Effector memory CD4-positive, alpha-beta T cell (primary cell): ENCODE measurements around the gene POSTN.
"Not testable (repeated sequence)": the region's sequence is repeated elsewhere in the genome, so short reads cannot be mapped to it uniquely, and the experiment has no call there.

Source experiments
- DNase-seq, 3 donors: peaks; one replicate each; pipeline ENCODE4 v3.0.0-alpha.2; 2020
- H3K27ac ChIP-seq: 2 replicates; pipeline ENCODE4 v1.7.0; 2013; ENCODE audit warnings: mild to moderate bottlenecking, low read length, moderate library complexity; ENCODE audit not compliant: insufficient read depth, poor library complexity, severe bottlenecking
- H3K27me3 ChIP-seq: replicated peaks from 2 replicates; pipeline ENCODE4 v1.7.0; 2013; ENCODE audit warnings: mild to moderate bottlenecking, low read length; ENCODE audit not compliant: insufficient read depth, control insufficient read depth, poor library complexity, severe bottlenecking
- H3K36me3 ChIP-seq: 2 replicates; pipeline ENCODE4 v1.7.0; 2013; ENCODE audit warnings: mild to moderate bottlenecking, low read length, moderate library complexity; ENCODE audit not compliant: control insufficient read depth, insufficient read depth
- H3K4me1 ChIP-seq: 2 replicates; pipeline ENCODE4 v1.7.0; 2013; ENCODE audit warnings: low read length, mild to moderate bottlenecking; ENCODE audit not compliant: control insufficient read depth, insufficient read depth, poor library complexity, severe bottlenecking
- H3K4me3 ChIP-seq: 2 replicates; pipeline ENCODE4 v1.7.0; 2013; ENCODE audit warnings: low read length, low read depth, mild to moderate bottlenecking; ENCODE audit not compliant: insufficient read depth, poor library complexity, severe bottlenecking
- H3K9me3 ChIP-seq: 2 replicates; pipeline ENCODE4 v1.7.0; 2013; ENCODE audit warnings: mild to moderate bottlenecking, low read length, moderate library complexity; ENCODE audit not compliant: control insufficient read depth

Gene POSTN

DNA sequence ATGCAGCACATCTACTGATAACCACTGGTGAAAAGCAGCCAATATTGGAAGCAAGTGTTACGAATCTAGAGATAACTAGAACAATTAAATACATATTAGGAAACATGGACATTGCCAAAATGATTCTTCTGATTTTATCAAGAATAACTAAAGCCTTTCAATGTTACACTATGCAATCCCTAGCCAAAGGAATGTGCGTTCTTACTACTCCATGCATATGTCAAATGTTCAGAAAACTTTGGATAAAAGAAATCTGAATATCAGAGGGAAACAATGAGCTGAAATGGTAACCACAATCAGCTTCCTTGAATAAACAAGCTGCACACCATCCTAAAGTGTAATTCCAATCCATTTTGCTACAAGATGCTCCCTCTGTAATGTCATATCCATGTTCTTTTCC, 951 bp upstream of the POSTN start:
- Histone ChIP-seq H3K4me3 (no peak overlapping the region), H3K36me3 (no peaks in the 10 kb centered on the region), H3K4me1 (no peaks in the 10 kb centered on the region), H3K27ac (no peak overlapping the region), H3K9me3 (no peaks in the 10 kb centered on the region), H3K27me3 (no peaks in the 10 kb centered on the region)
- no peak for DNase-seq

DNA sequence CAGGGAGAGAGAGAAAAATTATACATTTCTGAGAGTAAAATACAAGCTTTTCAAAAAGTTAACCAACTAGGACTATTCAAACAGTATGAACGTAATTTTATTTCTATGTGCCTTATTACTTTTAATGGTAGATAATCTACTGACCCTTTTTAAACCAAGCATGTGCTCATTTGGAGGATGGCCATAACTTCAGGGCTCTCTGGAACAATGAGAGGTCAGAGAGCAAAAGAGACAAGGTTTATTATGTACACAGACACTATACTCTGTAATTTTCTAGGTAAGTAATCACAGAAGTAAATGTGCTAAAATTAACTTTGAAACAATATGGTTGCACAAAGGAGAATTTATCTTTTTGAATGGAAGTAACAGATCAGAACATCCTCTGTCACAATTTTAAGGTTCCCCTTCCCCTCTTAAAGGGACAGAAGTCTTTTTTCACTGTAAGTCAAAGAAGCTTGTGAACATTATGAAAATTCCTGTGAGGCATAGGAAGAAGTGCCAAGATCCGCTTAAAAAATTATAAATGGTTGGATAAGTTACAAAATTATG, 1.0 kb downstream of the POSTN start:
- no peaks in the 10 kb centered on the region for H3K27me3 ChIP-seq
- no peaks in the 10 kb centered on the region for H3K4me1 ChIP-seq
- no peak overlapping the region for H3K4me3 ChIP-seq
- H3K9me3 ChIP-seq, result no peaks in the 10 kb centered on the region
- no peak overlapping the region for H3K27ac ChIP-seq
- no peak for DNase-seq
- H3K36me3 ChIP-seq, result no peaks in the 10 kb centered on the region

DNA sequence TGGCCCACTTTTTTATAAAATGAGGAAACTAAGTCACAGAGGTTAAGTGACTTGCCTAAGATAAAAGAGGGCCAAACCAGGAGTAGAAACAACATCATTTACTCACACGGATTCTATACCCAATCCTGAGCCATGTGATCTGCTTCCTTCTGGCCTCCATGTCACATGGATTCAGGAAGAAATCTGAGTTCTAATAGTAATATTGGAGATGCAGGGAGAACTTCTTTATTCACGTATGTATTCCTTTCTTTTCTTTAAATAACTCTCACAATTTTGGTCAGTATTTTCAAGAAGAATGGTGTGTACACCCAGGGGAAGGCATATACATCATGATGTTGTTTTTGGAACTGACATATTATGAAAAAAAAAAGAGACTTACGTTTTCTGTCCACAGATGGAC, 1.8 kb downstream of the POSTN start:
- Histone ChIP-seq H3K36me3 (no peaks in the 10 kb centered on the region), H3K27me3 (no peaks in the 10 kb centered on the region), H3K9me3 (no peaks in the 10 kb centered on the region), H3K27ac (no peak overlapping the region), H3K4me1 (no peaks in the 10 kb centered on the region), H3K4me3 (no peak overlapping the region)
- no peak for DNase-seq

DNA sequence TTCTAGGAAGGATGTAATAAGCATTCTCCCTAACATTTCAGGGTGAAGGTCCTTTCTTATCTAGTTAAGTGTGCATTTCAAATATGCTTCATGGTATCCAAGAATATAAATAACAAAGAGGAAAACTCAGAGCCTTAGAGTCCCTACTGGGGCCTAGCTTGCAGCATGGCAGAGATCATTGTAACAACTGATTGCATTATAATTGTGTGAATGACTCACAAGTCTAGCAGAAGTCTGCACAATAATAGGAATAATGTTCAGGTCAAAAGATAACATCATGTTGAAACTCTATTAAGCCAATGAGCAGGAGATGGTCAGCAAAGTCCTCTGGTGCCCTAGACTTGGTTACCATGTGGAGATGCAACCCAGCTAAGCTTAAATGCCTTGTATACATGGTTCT, 3.4 kb downstream of the POSTN start:
- Histone ChIP-seq H3K27ac (no peak overlapping the region), H3K4me3 (no peak overlapping the region), H3K36me3 (no peaks in the 10 kb centered on the region), H3K9me3 (no peaks in the 10 kb centered on the region), H3K4me1 (no peaks in the 10 kb centered on the region), H3K27me3 (no peaks in the 10 kb centered on the region)
- no peak for DNase-seq

DNA sequence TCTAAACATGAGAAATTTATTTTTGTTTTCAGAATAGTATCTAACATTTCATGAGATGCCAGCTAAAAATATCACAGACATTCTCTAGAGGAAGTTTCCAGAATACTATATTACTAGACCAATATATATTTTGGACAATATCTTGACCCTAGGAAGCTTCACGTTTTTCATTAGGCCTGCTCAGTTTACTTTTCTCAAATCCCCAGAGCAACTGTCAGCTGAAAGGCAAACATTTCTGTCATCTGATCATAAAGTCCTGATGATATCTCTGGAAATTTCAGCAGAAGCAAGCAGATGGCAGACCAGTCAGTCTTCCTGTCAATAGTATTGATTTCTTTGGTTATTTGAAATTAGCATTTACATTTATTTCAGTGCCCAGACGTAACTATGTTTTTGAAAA, 4.0 kb downstream of the POSTN start:
- Histone ChIP-seq H3K9me3 (no peaks in the 10 kb centered on the region), H3K4me1 (no peaks in the 10 kb centered on the region), H3K4me3 (no peak overlapping the region), H3K27ac (no peak overlapping the region), H3K36me3 (no peaks in the 10 kb centered on the region), H3K27me3 (no peaks in the 10 kb centered on the region)
- DNase-seq, result no peak

DNA sequence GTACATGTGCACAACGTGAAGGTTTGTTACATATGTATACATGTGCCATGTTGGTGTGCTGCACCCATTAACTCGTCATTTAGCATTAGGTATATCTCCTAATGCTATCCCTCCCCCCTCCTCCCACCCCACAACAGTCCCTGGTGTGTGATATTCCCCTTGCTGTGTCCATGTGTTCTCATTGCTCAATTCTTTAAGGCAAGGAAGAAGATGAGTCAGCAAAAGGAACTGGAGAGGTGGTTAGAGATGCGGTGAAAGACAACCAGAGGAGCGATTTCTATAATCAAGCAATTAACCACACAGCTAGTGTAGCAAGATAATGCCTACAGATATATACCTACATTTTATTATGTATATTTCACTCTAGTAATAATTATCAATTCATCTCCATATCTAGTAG, 9.2 kb downstream of the POSTN start:
- DNase-seq, H3K27ac ChIP-seq, H3K36me3 ChIP-seq: not testable (repeated sequence)

DNA sequence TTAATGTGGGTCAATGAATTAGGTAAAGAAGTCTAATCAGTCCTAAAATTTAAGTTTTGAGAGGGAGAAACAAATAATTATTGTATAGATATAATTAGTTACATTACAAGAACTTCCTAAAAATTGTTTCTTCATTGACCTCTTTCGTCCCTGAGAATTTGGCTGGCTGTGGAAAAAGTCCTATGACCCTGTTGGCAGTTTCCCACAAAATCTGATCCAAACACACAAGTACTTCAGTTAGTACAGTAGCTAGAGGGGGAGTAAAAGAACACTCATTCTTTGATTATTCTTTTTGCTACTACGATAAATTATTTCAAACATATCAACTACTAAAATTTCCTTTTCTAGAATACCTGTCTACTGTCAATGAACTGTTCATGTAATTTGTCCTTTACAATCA, 11.3 kb downstream of the POSTN start:
- no peak overlapping the region for H3K4me3 ChIP-seq
- no peak for DNase-seq
- H3K4me1 ChIP-seq, result no peaks in the 10 kb centered on the region
- H3K27ac ChIP-seq, result no peak overlapping the region
- no peaks in the 10 kb centered on the region for H3K9me3 ChIP-seq
- no peaks in the 10 kb centered on the region for H3K36me3 ChIP-seq
- no peaks in the 10 kb centered on the region for H3K27me3 ChIP-seq

More for the DNA sequence above, 9.2 kb downstream of the POSTN start:
- H3K9me3 ChIP-seq, H3K27me3 ChIP-seq, H3K4me3 ChIP-seq, H3K4me1 ChIP-seq: not testable (repeated sequence)

DNA sequence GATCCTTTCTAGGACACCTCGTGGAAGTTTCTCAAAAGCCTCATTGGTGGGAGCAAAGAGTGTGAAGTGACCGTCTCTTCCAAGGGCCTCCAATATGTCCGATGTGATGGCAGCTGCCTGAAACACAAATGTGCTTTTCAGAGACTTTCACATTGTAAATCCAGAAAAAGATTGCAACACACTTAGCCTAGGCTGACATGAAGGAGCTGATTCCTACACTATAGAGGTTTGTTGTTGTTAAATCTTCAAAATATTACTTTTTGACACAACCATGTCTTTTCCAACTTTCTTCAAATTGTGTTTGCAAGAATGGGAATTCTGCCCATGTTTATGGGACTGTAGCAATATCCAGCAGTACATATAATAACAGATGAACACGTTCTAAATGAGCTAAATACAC, 12.4 kb downstream of the POSTN start:
- H3K27ac ChIP-seq, result no peak overlapping the region
- no peak for DNase-seq
- H3K9me3 ChIP-seq, result no peaks in the 10 kb centered on the region
- no peaks in the 10 kb centered on the region for H3K27me3 ChIP-seq
- no peak overlapping the region for H3K4me3 ChIP-seq
- no peaks in the 10 kb centered on the region for H3K4me1 ChIP-seq
- no peaks in the 10 kb centered on the region for H3K36me3 ChIP-seq

DNA sequence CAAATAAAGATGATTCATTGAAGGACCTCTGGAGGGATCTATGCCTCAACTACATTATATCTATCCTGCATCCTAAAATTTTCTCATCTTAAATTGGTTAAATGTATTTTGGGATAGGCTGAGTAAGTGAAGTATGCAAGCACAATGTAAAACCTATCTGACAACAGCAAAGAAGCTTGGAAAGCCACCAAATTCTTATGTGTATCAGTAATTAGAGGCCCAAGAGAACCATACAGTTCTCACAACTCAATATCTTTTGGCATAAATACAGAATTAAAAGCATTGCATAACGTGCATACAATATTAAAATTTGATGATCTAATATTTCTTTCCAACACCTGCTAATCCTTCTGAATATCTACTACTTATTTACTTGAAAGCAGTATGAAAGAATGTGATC, 13.0 kb downstream of the POSTN start:
- Histone ChIP-seq H3K9me3 (no peaks in the 10 kb centered on the region), H3K4me1 (no peaks in the 10 kb centered on the region), H3K36me3 (no peaks in the 10 kb centered on the region), H3K4me3 (no peak overlapping the region), H3K27me3 (no peaks in the 10 kb centered on the region), H3K27ac (no peak overlapping the region)
- no peak for DNase-seq

DNA sequence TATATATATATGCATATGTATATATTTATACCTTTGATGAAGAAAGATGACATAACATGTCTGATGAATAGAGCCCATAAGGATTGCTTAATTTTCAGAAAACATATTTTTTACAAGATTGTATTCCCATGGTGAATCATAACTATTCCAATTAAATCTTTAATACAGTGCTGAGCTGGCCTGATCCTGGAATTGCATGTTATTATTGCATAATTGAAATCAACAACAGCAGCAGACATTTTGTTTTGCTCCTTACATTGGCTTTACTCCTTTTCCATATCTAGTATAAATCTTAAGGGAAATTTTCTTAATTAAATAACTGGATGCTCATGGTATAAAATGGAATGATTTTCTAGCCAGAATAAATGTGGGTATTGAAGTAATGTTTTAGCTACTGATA, 22.0 kb downstream of the POSTN start:
- no peak overlapping the region for H3K4me3 ChIP-seq
- no peaks in the 10 kb centered on the region for H3K4me1 ChIP-seq
- H3K27ac ChIP-seq, result no peak overlapping the region
- H3K9me3 ChIP-seq, result no peaks in the 10 kb centered on the region
- H3K27me3 ChIP-seq, result no peaks in the 10 kb centered on the region
- DNase-seq, result no peak
- no peaks in the 10 kb centered on the region for H3K36me3 ChIP-seq

DNA sequence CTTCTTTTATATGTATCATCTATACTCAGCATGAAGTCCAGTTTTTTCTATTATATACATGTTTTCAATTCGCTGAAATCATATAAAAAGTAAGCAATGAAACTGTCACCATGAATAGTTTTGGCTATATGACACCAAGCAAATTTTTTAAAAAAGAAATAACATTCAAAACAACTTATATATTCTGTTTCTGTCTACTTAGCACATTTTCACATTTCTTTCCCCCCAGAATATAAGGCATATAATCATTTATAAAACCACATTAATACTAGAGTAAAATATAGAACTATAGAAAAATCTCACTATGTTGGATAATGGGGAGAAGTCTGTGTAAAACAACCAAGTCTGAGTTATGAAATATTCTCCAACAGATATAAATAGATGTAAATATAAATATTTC, 33.1 kb downstream of the POSTN start:
- Histone ChIP-seq H3K36me3 (no peaks in the 10 kb centered on the region), H3K4me1 (no peaks in the 10 kb centered on the region), H3K4me3 (no peak overlapping the region), H3K27me3 (no peaks in the 10 kb centered on the region), H3K27ac (no peak overlapping the region), H3K9me3 (peaks cover 4% of the 10 kb centered on the region)
- no peak for DNase-seq
